ENCODE data around the gene FARP1.

GRCh38 chr13:98264877-98265276 is 122.0 kb downstream of the FARP1 start:
- TF ChIP-seq, protein P1, sequence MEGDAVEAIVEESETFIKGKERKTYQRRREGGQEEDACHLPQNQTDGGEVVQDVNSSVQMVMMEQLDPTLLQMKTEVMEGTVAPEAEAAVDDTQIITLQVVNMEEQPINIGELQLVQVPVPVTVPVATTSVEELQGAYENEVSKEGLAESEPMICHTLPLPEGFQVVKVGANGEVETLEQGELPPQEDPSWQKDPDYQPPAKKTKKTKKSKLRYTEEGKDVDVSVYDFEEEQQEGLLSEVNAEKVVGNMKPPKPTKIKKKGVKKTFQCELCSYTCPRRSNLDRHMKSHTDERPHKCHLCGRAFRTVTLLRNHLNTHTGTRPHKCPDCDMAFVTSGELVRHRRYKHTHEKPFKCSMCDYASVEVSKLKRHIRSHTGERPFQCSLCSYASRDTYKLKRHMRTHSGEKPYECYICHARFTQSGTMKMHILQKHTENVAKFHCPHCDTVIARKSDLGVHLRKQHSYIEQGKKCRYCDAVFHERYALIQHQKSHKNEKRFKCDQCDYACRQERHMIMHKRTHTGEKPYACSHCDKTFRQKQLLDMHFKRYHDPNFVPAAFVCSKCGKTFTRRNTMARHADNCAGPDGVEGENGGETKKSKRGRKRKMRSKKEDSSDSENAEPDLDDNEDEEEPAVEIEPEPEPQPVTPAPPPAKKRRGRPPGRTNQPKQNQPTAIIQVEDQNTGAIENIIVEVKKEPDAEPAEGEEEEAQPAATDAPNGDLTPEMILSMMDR (IDR thresholded peaks at IDR 0.05; ENCODE audit: low read depth, low read length, poor library complexity, severe bottlenecking) = no peak
- TF ChIP-seq EZH2phosphoT487 (IDR thresholded peaks at IDR 0.05; ENCODE audit: borderline replicate concordance, low read length) = no peak

Data from DOHH2 (cell line).